Nephron (organoid): ENCODE measurements around the gene KIAA1217.
"Not testable (repeated sequence)": the region's sequence is repeated elsewhere in the genome, so short reads cannot be mapped to it uniquely, and the experiment has no call there.

Source experiments
- H3K27ac Mint-ChIP-seq, 3 experiments: 2 replicates each; pipeline ENCODE4 v1.8.0; 2020; ENCODE audit warnings: mixed read lengths in 3 of 3, mild to moderate bottlenecking in 2 of 3, moderate library complexity in 1 of 3
- H3K27me3 Mint-ChIP-seq: 2 replicates; pipeline ENCODE4 v1.8.0; 2021; ENCODE audit warnings: low read depth, mild to moderate bottlenecking, moderate library complexity, mixed read lengths
- H3K36me3 Mint-ChIP-seq: 2 replicates; pipeline ENCODE4 v1.8.0; 2020; ENCODE audit warnings: low read depth, mixed read lengths
- H3K4me1 Mint-ChIP-seq: 2 replicates; pipeline ENCODE4 v1.8.0; 2020; ENCODE audit warnings: mixed read lengths
- H3K4me3 Mint-ChIP-seq, 3 experiments: 2 replicates each; pipeline ENCODE4 v1.8.0; 2020; ENCODE audit warnings: mild to moderate bottlenecking in 3 of 3, mixed read lengths in 3 of 3, moderate library complexity in 2 of 3
- H3K9me3 Mint-ChIP-seq: 2 replicates; pipeline ENCODE4 v1.8.0; 2020; ENCODE audit warnings: mixed read lengths
- CTCF ChIP-seq, 3 experiments: fragments of 200-600 bp; sonication (generic); IDR thresholded peaks; one replicate each; pipeline ENCODE4 v1.5.0; 2021; ENCODE audit warnings: antibody characterized with exemption in 3 of 3; ENCODE audit not compliant: unreplicated experiment in 3 of 3

Gene KIAA1217

GRCh38 chr10:24344279-24344678 is 135.3 kb downstream of the KIAA1217 start:
- Mint-ChIP-seq H3K36me3 (peaks cover 35% of the 10 kb centered on the region), H3K4me1 (peaks cover 57% of the 10 kb centered on the region), H3K27me3 (no peaks in the 10 kb centered on the region), H3K4me3 (no peak overlapping the region), H3K9me3 (no peaks in the 10 kb centered on the region), H3K27ac (peak overlapping the region; percentile 64 to 85 (median 82))
- no peak for TF ChIP-seq CTCF (IDR thresholded peaks at IDR 0.05; ENCODE audit: unreplicated experiment in 3 of 3)

- peaks cover 62% of the 10 kb centered on the region for H3K4me1 Mint-ChIP-seq
- no peak for TF ChIP-seq CTCF (IDR thresholded peaks at IDR 0.05; ENCODE audit: unreplicated experiment in 3 of 3)
Observed at GRCh38 chr10:24344695-24345463, 135.9 kb downstream of the KIAA1217 start.

GRCh38 chr10:24346877-24347519 is 138.1 kb downstream of the KIAA1217 start:
- H3K27me3 Mint-ChIP-seq: no peaks in the 10 kb centered on the region
- H3K4me3 Mint-ChIP-seq: no peak overlapping the region
- H3K4me1 Mint-ChIP-seq: peaks cover 64% of the 10 kb centered on the region
- TF ChIP-seq CTCF (IDR thresholded peaks at IDR 0.05; ENCODE audit: unreplicated experiment in 3 of 3): no peak
- H3K9me3 Mint-ChIP-seq: no peaks in the 10 kb centered on the region
- H3K36me3 Mint-ChIP-seq: peaks cover 34% of the 10 kb centered on the region
- peak overlapping the region in 2 of 3 experiments; percentile 37 to 67 for H3K27ac Mint-ChIP-seq

More at GRCh38 chr10:24344695-24345463, 135.9 kb downstream of the KIAA1217 start:
- peaks cover 34% of the 10 kb centered on the region for H3K36me3 Mint-ChIP-seq
- H3K27ac Mint-ChIP-seq: peak overlapping the region; percentile 64 to 85 (median 82)
- H3K4me3 Mint-ChIP-seq: peak overlapping the region in 1 of 3 experiments; percentile 19
- H3K27me3 Mint-ChIP-seq: no peaks in the 10 kb centered on the region
- no peaks in the 10 kb centered on the region for H3K9me3 Mint-ChIP-seq

GRCh38 chr10:24349379-24350001 is 140.6 kb downstream of the KIAA1217 start:
- H3K4me1 Mint-ChIP-seq: peaks cover 73% of the 10 kb centered on the region
- TF ChIP-seq CTCF (IDR thresholded peaks at IDR 0.05; ENCODE audit: unreplicated experiment in 3 of 3): no peak
- H3K27me3 Mint-ChIP-seq: no peaks in the 10 kb centered on the region
- peak overlapping the region in 2 of 3 experiments; percentile 17 to 29 for H3K4me3 Mint-ChIP-seq
- no peaks in the 10 kb centered on the region for H3K9me3 Mint-ChIP-seq
- peak overlapping the region; percentile 66 to 95 (median 81) for H3K27ac Mint-ChIP-seq
- peaks cover 38% of the 10 kb centered on the region for H3K36me3 Mint-ChIP-seq

GRCh38 chr10:24350070-24350921 is 141.4 kb downstream of the KIAA1217 start:
- Mint-ChIP-seq H3K36me3 (peaks cover 34% of the 10 kb centered on the region), H3K4me1 (peaks cover 73% of the 10 kb centered on the region), H3K27ac (peak overlapping the region; percentile 66 to 95 (median 81)), H3K4me3 (peak overlapping the region in 1 of 3 experiments; percentile 4), H3K27me3 (no peaks in the 10 kb centered on the region), H3K9me3 (no peaks in the 10 kb centered on the region)
- TF ChIP-seq CTCF (IDR thresholded peaks at IDR 0.05; ENCODE audit: unreplicated experiment in 3 of 3): no peak

GRCh38 chr10:24350922-24351225 is 141.9 kb downstream of the KIAA1217 start:
- not testable (repeated sequence) for H3K9me3 Mint-ChIP-seq, H3K4me3 Mint-ChIP-seq, H3K27me3 Mint-ChIP-seq
- peaks cover 29% of the 10 kb centered on the region for H3K36me3 Mint-ChIP-seq
- H3K4me1 Mint-ChIP-seq: peaks cover 71% of the 10 kb centered on the region
- peak overlapping the region; percentile 66 to 95 (median 81) for H3K27ac Mint-ChIP-seq
